WTC11 (cell line): Measurements from ENCODE around the gene MCCC1.

Experiments
- ESRRA ChIP-seq: sonication (generic); formaldehyde crosslinking; IDR thresholded peaks from 2 replicates; pipeline ENCODE4 v1.8.1; 2022; ENCODE audit warnings: mild to moderate bottlenecking, missing genetic modification reagents, borderline replicate concordance
- GABPB1 ChIP-seq: sonication (generic); formaldehyde crosslinking; IDR thresholded peaks from 2 replicates; pipeline ENCODE4 v1.8.1; 2023; ENCODE audit warnings: mild to moderate bottlenecking, missing genetic modification reagents
- KAT7 ChIP-seq: sonication (generic); formaldehyde crosslinking; IDR thresholded peaks from 2 replicates; pipeline ENCODE4 v1.8.1; 2023; ENCODE audit warnings: missing genetic modification reagents, mild to moderate bottlenecking, borderline replicate concordance
- TEAD1 ChIP-seq: sonication (generic); formaldehyde crosslinking; IDR thresholded peaks from 2 replicates; pipeline ENCODE4 v1.8.0; 2022; ENCODE audit warnings: mild to moderate bottlenecking, missing genetic modification reagents
- ZNF121 ChIP-seq: sonication (generic); formaldehyde crosslinking; IDR thresholded peaks from 2 replicates; pipeline ENCODE4 v1.8.0; 2023; ENCODE audit warnings: missing genetic modification reagents
- ZNF138 ChIP-seq: sonication (generic); formaldehyde crosslinking; conservative IDR thresholded peaks from 2 replicates; pipeline ENCODE4 v1.8.1; 2022; ENCODE audit warnings: mild to moderate bottlenecking, moderate library complexity, missing genetic modification reagents
- ZNF396 ChIP-seq: fragments of 250-450 bp; sonication (Bioruptor Pico); IDR thresholded peaks from 2 replicates; pipeline ENCODE4 v1.8.0; 2021; ENCODE audit warnings: mild to moderate bottlenecking, moderate library complexity, borderline replicate concordance
- TF ChIP-seq, protein P1 (sequence below): sonication (generic); formaldehyde crosslinking; IDR thresholded peaks from 2 replicates; pipeline ENCODE4 v1.8.1; 2023; ENCODE audit warnings: mild to moderate bottlenecking, missing genetic modification reagents, borderline replicate concordance
- TF ChIP-seq, protein P2 (sequence below): sonication (generic); formaldehyde crosslinking; IDR thresholded peaks from 2 replicates; pipeline ENCODE4 v1.8.1; 2022; ENCODE audit warnings: low read depth, missing genetic modification reagents, borderline replicate concordance
- TF ChIP-seq, protein P3 (sequence below): fragments of 200-600 bp; IDR thresholded peaks from 2 replicates; pipeline ENCODE4 v1.8.0; 2022; ENCODE audit warnings: antibody characterized with exemption
- TF ChIP-seq, protein P4 (sequence below): sonication (generic); formaldehyde crosslinking; IDR thresholded peaks from 2 replicates; pipeline ENCODE4 v1.8.1; 2023; ENCODE audit warnings: mild to moderate bottlenecking, missing genetic modification reagents, moderate library complexity
- TF ChIP-seq, protein P5 (sequence below): sonication (generic); formaldehyde crosslinking; conservative IDR thresholded peaks from 2 replicates; pipeline ENCODE4 v1.8.1; 2022; ENCODE audit warnings: mild to moderate bottlenecking, missing genetic modification reagents
- TF ChIP-seq, protein P6 (sequence below): sonication (generic); formaldehyde crosslinking; IDR thresholded peaks from 2 replicates; pipeline ENCODE4 v1.8.1; 2023; ENCODE audit warnings: mild to moderate bottlenecking, missing genetic modification reagents

DNA sequence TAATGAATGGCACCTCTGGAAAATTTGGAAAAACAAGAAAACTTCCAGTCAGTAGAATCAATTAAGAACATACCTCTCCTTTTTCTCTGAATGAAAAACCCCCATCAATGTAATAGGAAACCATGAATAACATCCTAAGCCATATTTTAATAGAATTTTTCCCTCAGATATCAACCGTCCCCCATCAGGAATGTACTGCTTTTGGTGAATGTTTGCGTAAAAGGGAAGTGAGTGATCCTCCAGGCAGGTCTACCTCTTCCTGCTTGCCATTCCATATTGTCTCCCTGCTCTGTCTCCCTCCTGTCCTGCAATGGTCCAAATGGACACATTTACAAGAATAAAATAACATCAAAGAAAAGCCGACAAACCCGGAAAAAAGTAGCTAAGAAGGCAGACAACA is 32.4 kb upstream of the MCCC1 start:
- TF ChIP-seq, protein P1, sequence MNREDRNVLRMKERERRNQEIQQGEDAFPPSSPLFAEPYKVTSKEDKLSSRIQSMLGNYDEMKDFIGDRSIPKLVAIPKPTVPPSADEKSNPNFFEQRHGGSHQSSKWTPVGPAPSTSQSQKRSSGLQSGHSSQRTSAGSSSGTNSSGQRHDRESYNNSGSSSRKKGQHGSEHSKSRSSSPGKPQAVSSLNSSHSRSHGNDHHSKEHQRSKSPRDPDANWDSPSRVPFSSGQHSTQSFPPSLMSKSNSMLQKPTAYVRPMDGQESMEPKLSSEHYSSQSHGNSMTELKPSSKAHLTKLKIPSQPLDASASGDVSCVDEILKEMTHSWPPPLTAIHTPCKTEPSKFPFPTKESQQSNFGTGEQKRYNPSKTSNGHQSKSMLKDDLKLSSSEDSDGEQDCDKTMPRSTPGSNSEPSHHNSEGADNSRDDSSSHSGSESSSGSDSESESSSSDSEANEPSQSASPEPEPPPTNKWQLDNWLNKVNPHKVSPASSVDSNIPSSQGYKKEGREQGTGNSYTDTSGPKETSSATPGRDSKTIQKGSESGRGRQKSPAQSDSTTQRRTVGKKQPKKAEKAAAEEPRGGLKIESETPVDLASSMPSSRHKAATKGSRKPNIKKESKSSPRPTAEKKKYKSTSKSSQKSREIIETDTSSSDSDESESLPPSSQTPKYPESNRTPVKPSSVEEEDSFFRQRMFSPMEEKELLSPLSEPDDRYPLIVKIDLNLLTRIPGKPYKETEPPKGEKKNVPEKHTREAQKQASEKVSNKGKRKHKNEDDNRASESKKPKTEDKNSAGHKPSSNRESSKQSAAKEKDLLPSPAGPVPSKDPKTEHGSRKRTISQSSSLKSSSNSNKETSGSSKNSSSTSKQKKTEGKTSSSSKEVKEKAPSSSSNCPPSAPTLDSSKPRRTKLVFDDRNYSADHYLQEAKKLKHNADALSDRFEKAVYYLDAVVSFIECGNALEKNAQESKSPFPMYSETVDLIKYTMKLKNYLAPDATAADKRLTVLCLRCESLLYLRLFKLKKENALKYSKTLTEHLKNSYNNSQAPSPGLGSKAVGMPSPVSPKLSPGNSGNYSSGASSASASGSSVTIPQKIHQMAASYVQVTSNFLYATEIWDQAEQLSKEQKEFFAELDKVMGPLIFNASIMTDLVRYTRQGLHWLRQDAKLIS (CRISPR knock-in tag) = no peak
- TF ChIP-seq, protein P2, sequence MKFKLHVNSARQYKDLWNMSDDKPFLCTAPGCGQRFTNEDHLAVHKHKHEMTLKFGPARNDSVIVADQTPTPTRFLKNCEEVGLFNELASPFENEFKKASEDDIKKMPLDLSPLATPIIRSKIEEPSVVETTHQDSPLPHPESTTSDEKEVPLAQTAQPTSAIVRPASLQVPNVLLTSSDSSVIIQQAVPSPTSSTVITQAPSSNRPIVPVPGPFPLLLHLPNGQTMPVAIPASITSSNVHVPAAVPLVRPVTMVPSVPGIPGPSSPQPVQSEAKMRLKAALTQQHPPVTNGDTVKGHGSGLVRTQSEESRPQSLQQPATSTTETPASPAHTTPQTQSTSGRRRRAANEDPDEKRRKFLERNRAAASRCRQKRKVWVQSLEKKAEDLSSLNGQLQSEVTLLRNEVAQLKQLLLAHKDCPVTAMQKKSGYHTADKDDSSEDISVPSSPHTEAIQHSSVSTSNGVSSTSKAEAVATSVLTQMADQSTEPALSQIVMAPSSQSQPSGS (CRISPR knock-in tag) = no peak
- TF ChIP-seq KAT7 (no peak), ESRRA (CRISPR knock-in tag) (no peak), GABPB1 (CRISPR knock-in tag) (no peak), ZNF121 (CRISPR knock-in tag) (no peak), TEAD1 (CRISPR knock-in tag) (no peak), ZNF138 (no peak), ZNF396 (no peak)
- TF ChIP-seq, protein P3, sequence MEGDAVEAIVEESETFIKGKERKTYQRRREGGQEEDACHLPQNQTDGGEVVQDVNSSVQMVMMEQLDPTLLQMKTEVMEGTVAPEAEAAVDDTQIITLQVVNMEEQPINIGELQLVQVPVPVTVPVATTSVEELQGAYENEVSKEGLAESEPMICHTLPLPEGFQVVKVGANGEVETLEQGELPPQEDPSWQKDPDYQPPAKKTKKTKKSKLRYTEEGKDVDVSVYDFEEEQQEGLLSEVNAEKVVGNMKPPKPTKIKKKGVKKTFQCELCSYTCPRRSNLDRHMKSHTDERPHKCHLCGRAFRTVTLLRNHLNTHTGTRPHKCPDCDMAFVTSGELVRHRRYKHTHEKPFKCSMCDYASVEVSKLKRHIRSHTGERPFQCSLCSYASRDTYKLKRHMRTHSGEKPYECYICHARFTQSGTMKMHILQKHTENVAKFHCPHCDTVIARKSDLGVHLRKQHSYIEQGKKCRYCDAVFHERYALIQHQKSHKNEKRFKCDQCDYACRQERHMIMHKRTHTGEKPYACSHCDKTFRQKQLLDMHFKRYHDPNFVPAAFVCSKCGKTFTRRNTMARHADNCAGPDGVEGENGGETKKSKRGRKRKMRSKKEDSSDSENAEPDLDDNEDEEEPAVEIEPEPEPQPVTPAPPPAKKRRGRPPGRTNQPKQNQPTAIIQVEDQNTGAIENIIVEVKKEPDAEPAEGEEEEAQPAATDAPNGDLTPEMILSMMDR = no peak
- TF ChIP-seq, protein P4, sequence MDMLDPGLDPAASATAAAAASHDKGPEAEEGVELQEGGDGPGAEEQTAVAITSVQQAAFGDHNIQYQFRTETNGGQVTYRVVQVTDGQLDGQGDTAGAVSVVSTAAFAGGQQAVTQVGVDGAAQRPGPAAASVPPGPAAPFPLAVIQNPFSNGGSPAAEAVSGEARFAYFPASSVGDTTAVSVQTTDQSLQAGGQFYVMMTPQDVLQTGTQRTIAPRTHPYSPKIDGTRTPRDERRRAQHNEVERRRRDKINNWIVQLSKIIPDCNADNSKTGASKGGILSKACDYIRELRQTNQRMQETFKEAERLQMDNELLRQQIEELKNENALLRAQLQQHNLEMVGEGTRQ (CRISPR knock-in tag) = no peak
- TF ChIP-seq, protein P5, sequence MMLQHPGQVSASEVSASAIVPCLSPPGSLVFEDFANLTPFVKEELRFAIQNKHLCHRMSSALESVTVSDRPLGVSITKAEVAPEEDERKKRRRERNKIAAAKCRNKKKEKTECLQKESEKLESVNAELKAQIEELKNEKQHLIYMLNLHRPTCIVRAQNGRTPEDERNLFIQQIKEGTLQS (CRISPR knock-in tag) = no peak
- TF ChIP-seq, protein P6, sequence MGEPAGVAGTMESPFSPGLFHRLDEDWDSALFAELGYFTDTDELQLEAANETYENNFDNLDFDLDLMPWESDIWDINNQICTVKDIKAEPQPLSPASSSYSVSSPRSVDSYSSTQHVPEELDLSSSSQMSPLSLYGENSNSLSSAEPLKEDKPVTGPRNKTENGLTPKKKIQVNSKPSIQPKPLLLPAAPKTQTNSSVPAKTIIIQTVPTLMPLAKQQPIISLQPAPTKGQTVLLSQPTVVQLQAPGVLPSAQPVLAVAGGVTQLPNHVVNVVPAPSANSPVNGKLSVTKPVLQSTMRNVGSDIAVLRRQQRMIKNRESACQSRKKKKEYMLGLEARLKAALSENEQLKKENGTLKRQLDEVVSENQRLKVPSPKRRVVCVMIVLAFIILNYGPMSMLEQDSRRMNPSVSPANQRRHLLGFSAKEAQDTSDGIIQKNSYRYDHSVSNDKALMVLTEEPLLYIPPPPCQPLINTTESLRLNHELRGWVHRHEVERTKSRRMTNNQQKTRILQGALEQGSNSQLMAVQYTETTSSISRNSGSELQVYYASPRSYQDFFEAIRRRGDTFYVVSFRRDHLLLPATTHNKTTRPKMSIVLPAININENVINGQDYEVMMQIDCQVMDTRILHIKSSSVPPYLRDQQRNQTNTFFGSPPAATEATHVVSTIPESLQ (CRISPR knock-in tag) = no peak
